OCI-LY1 (cell line): Measurements from ENCODE around the gene INTS6.

Source experiments
- H2AFZ ChIP-seq: fragments of 200-600 bp; sonication (generic), shearing (Covaris generic); 2 replicates; pipeline ENCODE4 v1.6.0; 2014; ENCODE audit warnings: antibody characterized with exemption, mild to moderate bottlenecking, low read length
- H3F3A ChIP-seq: fragments of 200-600 bp; sonication (generic), shearing (Covaris generic); 2 replicates; pipeline ENCODE4 v1.6.0; 2014; ENCODE audit warnings: mild to moderate bottlenecking, antibody characterized with exemption, low read length, moderate library complexity; ENCODE audit not compliant: insufficient read depth
- H3K27ac ChIP-seq: fragments of 200-600 bp; sonication (generic); 2 replicates; pipeline ENCODE4 v1.5.1; 2014; ENCODE audit warnings: low read length, mixed run types, mild to moderate bottlenecking, low read depth; ENCODE audit not compliant: poor library complexity, severe bottlenecking
- H3K27me3 ChIP-seq: fragments of 200-600 bp; sonication (generic); 2 replicates; pipeline ENCODE4 v1.6.0; 2014; ENCODE audit warnings: antibody characterized with exemption, mild to moderate bottlenecking, low read length, moderate library complexity; ENCODE audit not compliant: insufficient read depth
- H3K36me3 ChIP-seq: fragments of 200-600 bp; sonication (generic); 2 replicates; pipeline ENCODE4 v1.6.1; 2014; ENCODE audit warnings: mild to moderate bottlenecking, antibody characterized with exemption, low read length, moderate library complexity, mixed read lengths; ENCODE audit not compliant: insufficient read depth
- H3K4me1 ChIP-seq: fragments of 200-600 bp; sonication (generic); 2 replicates; pipeline ENCODE4 v1.5.1; 2014; ENCODE audit warnings: mild to moderate bottlenecking, low read length, moderate library complexity; ENCODE audit not compliant: insufficient read depth, severe bottlenecking
- H3K4me2 ChIP-seq: fragments of 200-600 bp; sonication (generic), shearing (Covaris generic); 2 replicates; pipeline ENCODE4 v1.6.1; 2014; ENCODE audit warnings: low read length
- H3K4me3 ChIP-seq: fragments of 200-600 bp; sonication (generic); 2 replicates; pipeline ENCODE4 v1.5.1; 2014; ENCODE audit warnings: low read length, low read depth, mild to moderate bottlenecking, mixed read lengths; ENCODE audit not compliant: poor library complexity, severe bottlenecking
- H3K79me2 ChIP-seq: fragments of 200-600 bp; shearing (Covaris generic); 2 replicates; pipeline ENCODE4 v1.6.1; 2016; ENCODE audit warnings: mixed run types, low read length, mixed read lengths; ENCODE audit not compliant: insufficient read depth
- H3K9ac ChIP-seq: fragments of 200-600 bp; sonication (generic), shearing (Covaris generic); 2 replicates; pipeline ENCODE4 v1.6.1; 2014; ENCODE audit warnings: mild to moderate bottlenecking, low read length, mixed read lengths
- H3K9me2 ChIP-seq: fragments of 200-600 bp; sonication (generic), shearing (Covaris generic); 2 replicates; pipeline ENCODE4 v1.6.1; 2014; ENCODE audit warnings: low read depth, mild to moderate bottlenecking, low read length, mixed read lengths
- H3K9me3 ChIP-seq: fragments of 200-600 bp; shearing (Covaris generic); 2 replicates; pipeline ENCODE4 v1.6.1; 2014; ENCODE audit warnings: low read length, mixed read lengths
- H4K20me1 ChIP-seq: fragments of 200-600 bp; sonication (generic), shearing (Covaris generic); 2 replicates; pipeline ENCODE4 v1.6.0; 2016; ENCODE audit warnings: mild to moderate bottlenecking, low read length; ENCODE audit not compliant: insufficient read depth
- EZH2 ChIP-seq: fragments of 200-600 bp; sonication (generic), shearing (Covaris generic); IDR thresholded peaks from 2 replicates; pipeline ENCODE4 v1.8.0; 2017; ENCODE audit warnings: borderline replicate concordance, mixed run types, mild to moderate bottlenecking, antibody characterized with exemption, low read length, moderate library complexity, mixed read lengths
- TF ChIP-seq, protein P1 (sequence below): fragments of 200-600 bp; sonication (generic), shearing (Covaris generic); IDR thresholded peaks from 2 replicates; pipeline ENCODE4 v1.5.1; 2017; ENCODE audit warnings: mild to moderate bottlenecking, antibody characterized with exemption, low read length, moderate library complexity, mixed read lengths

The INTS6 gene

DNA sequence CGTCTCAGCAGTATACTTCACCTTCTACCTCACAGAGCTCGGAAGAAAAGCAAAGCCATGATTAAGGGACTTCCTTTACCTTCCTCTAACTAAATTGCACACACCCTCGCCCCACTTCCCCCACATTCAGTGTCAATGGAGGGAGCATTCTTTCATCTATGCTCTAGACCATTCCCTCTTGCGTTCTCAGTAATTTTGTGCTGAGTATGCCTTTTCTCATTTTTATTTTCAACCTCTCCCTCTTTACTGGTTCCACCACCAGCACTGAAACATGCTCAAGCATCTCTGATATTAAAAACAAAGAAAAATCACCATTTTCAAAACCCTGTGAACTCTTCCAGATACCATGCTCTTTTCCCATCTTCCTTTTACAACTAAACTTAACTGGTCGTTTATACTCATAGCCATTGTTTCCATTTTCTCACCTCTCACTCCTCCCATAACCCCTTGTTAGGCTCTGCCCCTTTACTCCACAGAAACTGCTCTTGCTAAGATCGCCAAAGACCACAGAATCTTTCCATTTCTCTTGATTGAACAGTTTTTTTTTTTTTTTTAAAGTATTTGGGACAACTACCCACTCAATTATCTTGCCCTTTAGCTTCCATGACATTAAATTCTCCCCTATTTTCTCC, 81.0 kb downstream of the INTS6 start:
- H3K36me3 ChIP-seq: peaks cover 95% of the 10 kb centered on the region
- H3K9ac ChIP-seq: no peak overlapping the region
- H4K20me1 ChIP-seq: no peaks in the 10 kb centered on the region

GRCh38 chr13:51370811-51371210, 82.0 kb downstream of the INTS6 start:
- Histone ChIP-seq H4K20me1 (no peaks in the 10 kb centered on the region), H3K27me3 (no peaks in the 10 kb centered on the region), H3K4me1 (no peaks in the 10 kb centered on the region), H3K4me2 (no peak overlapping the region), H3K9ac (no peak overlapping the region), H3K79me2 (no peaks in the 10 kb centered on the region), H3K9me3 (no peaks in the 10 kb centered on the region), H2AFZ (no peak overlapping the region), H3K4me3 (no peak overlapping the region), H3K27ac (no peak overlapping the region), H3K9me2 (no peaks in the 10 kb centered on the region), H3K36me3 (peaks cover 97% of the 10 kb centered on the region), H3F3A (no peaks in the 10 kb centered on the region)
- TF ChIP-seq, protein P1, sequence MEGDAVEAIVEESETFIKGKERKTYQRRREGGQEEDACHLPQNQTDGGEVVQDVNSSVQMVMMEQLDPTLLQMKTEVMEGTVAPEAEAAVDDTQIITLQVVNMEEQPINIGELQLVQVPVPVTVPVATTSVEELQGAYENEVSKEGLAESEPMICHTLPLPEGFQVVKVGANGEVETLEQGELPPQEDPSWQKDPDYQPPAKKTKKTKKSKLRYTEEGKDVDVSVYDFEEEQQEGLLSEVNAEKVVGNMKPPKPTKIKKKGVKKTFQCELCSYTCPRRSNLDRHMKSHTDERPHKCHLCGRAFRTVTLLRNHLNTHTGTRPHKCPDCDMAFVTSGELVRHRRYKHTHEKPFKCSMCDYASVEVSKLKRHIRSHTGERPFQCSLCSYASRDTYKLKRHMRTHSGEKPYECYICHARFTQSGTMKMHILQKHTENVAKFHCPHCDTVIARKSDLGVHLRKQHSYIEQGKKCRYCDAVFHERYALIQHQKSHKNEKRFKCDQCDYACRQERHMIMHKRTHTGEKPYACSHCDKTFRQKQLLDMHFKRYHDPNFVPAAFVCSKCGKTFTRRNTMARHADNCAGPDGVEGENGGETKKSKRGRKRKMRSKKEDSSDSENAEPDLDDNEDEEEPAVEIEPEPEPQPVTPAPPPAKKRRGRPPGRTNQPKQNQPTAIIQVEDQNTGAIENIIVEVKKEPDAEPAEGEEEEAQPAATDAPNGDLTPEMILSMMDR: no peak
- TF ChIP-seq EZH2: no peak

More for the DNA sequence above, 81.0 kb downstream of the INTS6 start:
- no peak overlapping the region for H3K4me2 ChIP-seq
- no peak overlapping the region for H2AFZ ChIP-seq
- no peaks in the 10 kb centered on the region for H3K27me3 ChIP-seq
- H3K4me1 ChIP-seq: no peaks in the 10 kb centered on the region
- TF ChIP-seq, protein P1: no peak
- H3K9me3 ChIP-seq: no peaks in the 10 kb centered on the region
- no peaks in the 10 kb centered on the region for H3K79me2 ChIP-seq
- H3F3A ChIP-seq: no peaks in the 10 kb centered on the region
- H3K9me2 ChIP-seq: no peaks in the 10 kb centered on the region
- no peak overlapping the region for H3K27ac ChIP-seq
- H3K4me3 ChIP-seq: no peak overlapping the region

DNA sequence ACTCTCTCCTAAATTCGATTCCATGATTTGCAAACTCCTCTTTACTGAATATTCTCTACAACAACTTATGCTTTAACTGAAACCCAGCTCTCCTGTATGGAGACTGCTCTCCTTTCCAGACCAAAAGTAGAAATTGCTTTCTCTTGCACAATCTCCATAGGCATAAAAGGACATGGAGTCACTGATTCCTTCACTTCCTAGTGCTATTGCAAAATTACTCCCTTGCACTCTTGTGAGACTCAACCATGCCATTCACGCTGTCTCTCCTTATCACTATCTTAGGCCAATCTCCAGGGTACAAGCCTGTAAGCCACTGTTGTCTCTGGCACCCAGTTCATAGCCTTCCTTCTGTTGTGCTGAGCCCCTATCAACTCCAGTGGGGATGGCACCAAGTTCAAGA, 82.7 kb downstream of the INTS6 start:
- H3K27ac ChIP-seq: no peak overlapping the region

More for the DNA sequence above, 82.7 kb downstream of the INTS6 start:
- no peak overlapping the region for H3K4me2 ChIP-seq
- H3K9me2 ChIP-seq: no peaks in the 10 kb centered on the region
- H3K27me3 ChIP-seq: no peaks in the 10 kb centered on the region
- H3K36me3 ChIP-seq: peaks cover 95% of the 10 kb centered on the region
- H3K79me2 ChIP-seq: no peaks in the 10 kb centered on the region
- H2AFZ ChIP-seq: no peak overlapping the region
- H3K4me1 ChIP-seq: no peaks in the 10 kb centered on the region
- H3F3A ChIP-seq: no peaks in the 10 kb centered on the region
- H3K4me3 ChIP-seq: no peak overlapping the region
- no peaks in the 10 kb centered on the region for H3K9me3 ChIP-seq
- H4K20me1 ChIP-seq: no peaks in the 10 kb centered on the region
- no peak overlapping the region for H3K9ac ChIP-seq
- TF ChIP-seq, protein P1: no peak
- no peak for TF ChIP-seq EZH2
